DND-41 (cell line): Measurements from ENCODE around the gene HPGDS.

ENCODE experiments used
- EZH2 ChIP-seq: IDR thresholded peaks from 3 replicates; pipeline ENCODE4 v1.6.1; 2012; ENCODE audit warnings: borderline replicate concordance, low read depth, mild to moderate bottlenecking, moderate library complexity, low read length, inconsistent platforms; ENCODE audit not compliant: severe bottlenecking
- TF ChIP-seq, protein P1 (sequence below): IDR thresholded peaks from 2 replicates; pipeline ENCODE4 v1.5.1; 2012; ENCODE audit warnings: borderline replicate concordance, low read length, moderate library complexity, mild to moderate bottlenecking; ENCODE audit not compliant: poor library complexity, severe bottlenecking; ENCODE audit errors: extremely low read depth

DNA sequence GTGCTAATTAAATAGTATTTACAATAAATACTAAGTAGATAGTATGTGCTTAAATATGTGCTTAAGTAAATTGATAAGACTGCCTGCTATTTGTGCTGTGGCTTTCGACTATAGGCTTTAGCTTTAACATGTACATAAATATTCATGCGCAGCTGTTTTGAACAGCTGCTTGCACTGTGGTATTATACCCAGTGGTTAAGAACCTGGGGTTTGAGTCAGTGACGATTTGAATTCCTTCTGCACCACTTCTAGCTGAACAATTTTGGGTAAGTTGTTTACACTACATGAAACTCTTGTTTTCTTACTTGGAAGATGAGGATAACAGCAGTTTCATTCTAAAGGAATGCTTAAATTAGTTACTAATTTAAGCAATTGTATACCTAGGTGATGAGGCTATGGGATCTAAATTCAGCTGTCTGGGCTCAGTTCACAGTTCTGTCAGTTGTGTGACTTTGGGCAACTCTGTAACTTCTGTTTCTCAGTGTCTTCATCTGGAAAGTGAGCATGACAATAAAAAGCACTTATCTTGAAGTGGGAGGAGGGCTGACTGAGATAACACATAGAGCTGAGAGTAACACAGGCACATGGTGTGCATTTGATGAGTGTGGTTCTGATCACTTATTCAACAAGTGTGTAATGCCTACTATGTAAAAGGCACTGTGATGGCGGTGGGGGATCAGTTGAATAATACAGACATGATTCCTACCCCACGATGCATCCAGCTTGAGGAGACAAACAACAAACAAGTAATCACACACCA, 37.0 kb downstream of the HPGDS start:
- TF ChIP-seq, protein P1, sequence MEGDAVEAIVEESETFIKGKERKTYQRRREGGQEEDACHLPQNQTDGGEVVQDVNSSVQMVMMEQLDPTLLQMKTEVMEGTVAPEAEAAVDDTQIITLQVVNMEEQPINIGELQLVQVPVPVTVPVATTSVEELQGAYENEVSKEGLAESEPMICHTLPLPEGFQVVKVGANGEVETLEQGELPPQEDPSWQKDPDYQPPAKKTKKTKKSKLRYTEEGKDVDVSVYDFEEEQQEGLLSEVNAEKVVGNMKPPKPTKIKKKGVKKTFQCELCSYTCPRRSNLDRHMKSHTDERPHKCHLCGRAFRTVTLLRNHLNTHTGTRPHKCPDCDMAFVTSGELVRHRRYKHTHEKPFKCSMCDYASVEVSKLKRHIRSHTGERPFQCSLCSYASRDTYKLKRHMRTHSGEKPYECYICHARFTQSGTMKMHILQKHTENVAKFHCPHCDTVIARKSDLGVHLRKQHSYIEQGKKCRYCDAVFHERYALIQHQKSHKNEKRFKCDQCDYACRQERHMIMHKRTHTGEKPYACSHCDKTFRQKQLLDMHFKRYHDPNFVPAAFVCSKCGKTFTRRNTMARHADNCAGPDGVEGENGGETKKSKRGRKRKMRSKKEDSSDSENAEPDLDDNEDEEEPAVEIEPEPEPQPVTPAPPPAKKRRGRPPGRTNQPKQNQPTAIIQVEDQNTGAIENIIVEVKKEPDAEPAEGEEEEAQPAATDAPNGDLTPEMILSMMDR, result no peak
- TF ChIP-seq EZH2, result no peak
